CD4-positive, alpha-beta T cell treated with Interleukin-17A for 4 hours (primary cell): ENCODE data around the gene DCP2.
"Not testable (repeated sequence)": the region's sequence is repeated elsewhere in the genome, so short reads cannot be mapped to it uniquely, and the experiment has no call there.

Experiments used
- DNase-seq: peaks from one replicate; pipeline ENCODE4 v3.0.0-alpha.2; 2020; ENCODE audit warnings: mixed read lengths

The DCP2 gene

DNA sequence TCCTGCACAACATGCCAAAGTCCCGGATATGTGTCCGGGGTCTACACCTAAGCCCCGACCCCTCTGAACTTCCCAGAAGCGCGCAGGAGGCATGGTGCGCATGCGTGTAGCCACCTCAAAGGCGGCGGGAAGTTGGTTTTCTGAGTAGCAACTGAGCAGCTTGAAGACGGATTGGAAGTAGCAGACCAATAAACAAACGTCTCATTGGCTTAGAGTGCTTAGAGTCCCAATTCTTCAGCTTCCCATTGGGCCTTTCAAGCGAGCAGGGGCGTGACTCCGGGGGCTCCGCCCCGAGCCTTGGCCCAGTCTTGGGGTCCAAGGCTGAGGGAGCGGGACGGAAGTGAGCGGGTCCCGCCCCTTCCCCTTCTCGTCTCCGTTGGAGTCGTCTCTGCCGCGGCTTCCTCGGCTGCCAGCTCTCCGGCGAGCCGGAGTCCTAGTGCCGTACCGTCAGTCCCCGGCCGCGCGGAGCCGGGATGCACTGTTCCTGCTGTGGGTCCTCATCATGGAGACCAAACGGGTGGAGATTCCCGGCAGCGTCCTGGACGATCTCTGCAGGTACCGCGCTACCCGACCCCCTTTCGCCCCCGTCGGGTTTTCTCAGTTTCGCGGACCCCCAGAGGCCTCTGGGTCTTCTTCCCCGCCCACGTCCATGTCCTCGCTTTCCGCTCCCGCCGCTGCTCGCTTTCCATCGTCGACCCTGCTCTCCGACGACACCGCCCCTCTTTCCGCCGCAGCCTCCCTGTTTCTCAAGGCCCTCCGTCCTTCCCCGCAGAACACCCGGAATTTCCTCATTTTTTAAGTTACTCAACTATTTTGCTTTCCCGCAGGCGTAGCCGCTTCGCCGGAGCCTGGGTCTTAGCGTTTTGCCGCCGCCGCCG lies at the start of gene DCP2:
Gene DCP2, plus strand, starts transcription at position 367 of the 878 bp plus-strand sequence. Its CDS starts 136 bp downstream, at position 503.
- DNase-seq: peak; percentile 98

DNA sequence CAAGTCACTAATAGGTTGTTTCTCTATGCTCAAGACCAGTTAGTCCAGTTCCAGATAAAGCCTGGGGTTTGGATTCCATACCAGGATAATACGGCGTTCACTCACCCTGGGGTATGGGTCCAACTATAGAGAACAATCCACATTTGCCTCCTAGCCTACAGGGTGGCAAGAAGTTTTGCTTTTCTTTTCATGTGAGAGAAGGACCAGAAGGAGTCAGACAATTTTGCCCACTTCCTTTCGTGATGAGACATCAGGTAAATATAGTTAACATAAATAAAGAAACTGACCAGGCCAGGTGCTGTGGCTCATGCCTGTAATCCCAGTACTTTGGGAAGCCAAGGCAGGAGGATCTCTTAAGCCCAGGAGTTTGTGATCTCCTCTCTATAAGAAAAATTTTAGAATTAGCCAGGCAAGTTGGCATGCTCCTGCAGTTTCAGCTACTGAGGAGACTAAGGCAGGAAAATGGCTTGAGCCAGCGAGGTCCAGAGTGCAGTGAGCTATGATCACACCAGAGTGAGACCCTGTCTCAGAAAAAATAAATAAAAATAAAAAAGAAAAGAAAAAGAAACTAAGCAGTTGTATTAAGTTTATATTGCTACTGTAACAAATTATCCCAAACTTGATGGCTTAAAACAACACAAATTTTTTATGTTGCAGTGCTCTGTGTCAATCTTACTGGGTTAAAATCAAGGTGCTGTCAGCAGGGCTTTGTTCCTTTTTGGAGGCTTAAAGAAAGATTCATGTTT lies 47.1 kb upstream of the DCP2 start:
- no peak for DNase-seq

DNA sequence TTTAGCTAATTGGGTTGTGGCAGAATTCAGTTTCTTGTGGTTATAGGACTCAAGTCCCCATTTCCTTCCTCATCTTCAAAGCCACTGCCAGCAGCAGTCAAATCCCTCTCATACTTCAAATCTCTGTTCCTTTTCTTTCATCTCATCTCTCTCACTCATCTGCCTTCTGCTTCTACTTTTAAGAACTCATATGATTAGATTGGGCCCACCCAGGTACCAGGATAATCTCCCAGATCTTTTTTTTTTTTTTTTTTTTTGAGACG lies 46.6 kb upstream of the DCP2 start:
- peak; percentile 46 for DNase-seq

GRCh38 chr5:112931473-112931872 lies 45.1 kb upstream of the DCP2 start:
- DNase-seq: no peak

DNA sequence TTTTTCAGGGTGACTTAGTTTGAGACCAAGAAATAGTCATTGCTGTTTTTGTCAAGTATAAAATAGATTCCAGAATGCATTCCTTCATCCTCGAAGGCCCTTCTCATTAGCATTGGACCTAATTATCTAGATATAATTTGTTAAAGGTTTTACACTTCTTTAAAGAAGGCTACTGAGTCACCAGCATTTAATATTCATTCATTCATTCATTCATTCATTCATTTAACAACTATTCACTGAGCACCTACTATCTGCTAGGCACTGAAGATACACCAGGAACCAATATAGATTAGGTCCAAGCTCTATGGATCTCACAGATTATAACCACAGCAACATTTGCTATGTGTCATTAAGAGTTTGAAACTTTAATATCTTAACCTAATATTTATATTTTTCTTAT lies 43.5 kb upstream of the DCP2 start:
- DNase-seq: no peak

GRCh38 chr5:112933651-112934365 lies 42.8 kb upstream of the DCP2 start:
- DNase-seq: no peak

DNA sequence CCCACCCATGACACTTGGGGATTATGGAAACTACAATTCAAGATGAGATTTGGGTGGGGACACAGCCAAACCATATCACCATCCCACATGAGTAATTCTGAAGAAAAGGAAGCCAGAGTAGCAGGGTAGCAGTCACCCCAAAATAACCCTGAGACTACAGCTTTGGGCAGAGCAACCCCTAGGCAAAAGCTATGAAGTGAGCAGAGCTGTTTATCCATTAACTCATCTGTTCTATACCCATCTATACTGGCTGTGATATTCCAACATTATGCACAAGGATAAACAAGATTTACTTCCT lies 42.3 kb upstream of the DCP2 start:
- DNase-seq: no peak

GRCh38 chr5:112935675-112936074 lies 40.9 kb upstream of the DCP2 start:
- DNase-seq: no peak

GRCh38 chr5:112938286-112938685 lies 38.3 kb upstream of the DCP2 start:
- DNase-seq: no peak

DNA sequence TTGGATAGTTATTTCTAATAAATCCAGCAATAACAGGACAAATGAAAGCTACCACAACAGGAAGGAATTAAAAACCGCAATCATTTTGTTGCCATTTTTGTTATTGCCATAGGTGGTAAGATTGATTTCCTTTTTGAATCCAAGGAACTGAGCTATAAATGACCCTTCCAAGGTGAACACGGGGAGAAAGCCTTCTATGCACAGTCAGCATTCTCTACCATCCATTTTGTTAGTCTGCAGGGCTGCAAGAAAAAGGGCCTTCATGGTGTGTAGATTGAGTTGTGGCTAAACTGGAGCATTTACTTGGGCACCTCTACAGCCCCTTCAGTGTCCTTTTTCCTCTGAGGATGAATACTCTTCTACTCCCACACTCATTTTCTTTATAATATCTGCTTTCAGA lies 35.9 kb upstream of the DCP2 start:
- no peak for DNase-seq

DNA sequence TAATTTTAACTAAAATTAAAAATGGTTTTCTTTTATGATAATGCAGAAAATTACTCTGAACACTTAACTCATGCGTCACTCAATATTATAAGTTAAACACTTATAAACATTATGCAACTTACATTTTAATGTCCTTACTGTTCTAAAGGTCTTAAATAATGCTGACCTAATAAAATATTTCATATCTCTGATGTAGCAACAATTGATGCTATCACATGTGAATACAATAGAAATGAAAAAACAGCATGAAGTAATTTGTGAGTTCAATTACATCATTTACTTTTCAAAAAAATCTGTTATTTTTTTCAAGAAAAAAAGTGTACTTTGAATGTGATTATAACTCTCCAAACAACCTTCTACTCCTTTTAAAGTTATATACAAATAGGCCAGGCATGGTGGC lies 28.1 kb upstream of the DCP2 start:
- no peak for DNase-seq

DNA sequence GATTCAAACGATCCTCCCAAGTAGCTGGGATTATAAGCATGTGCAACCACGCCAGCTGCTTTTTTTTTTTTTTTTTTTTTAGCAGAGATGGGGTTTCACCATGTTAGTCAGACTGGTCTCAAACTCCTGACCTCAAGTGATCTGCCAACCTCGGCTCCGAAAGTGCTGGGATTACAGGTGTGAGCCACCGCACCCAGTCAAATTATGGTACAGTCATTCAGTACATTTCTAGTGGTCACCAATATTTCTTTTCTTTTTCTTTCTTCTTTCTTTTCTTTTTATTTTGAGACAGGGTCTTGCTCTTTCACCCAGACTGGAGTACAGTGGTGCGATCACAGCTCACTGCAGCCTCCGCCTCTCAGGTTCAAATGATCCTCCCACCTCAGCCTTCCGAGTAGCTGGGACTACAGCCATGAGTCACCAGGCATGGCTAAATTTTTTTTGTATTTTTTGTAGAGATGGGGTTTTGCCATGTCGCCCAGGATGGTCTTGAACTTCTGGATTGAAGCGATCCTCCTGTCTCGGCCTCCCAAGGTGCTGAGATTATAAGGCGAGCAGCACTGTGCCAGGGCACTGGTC lies 25.4 kb upstream of the DCP2 start:
- DNase-seq: no peak

DNA sequence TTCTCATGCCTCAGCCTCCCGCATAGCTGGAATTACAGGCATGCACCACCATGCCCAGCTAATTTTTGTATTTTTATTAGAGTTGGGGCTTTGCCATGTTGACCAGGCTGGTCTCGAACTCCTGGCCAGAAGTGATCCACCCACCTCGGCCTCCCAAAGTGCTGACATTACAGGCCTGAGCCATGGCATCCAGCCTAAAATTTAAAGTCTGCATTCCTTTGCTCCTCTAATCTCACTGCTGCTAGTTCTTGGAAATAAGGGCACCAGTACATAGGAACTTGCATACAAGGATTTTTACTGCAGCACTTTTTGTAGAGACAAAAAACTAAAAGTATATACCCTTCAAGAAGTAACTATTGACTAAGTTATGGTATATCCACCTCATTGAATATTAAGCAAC lies 20.0 kb upstream of the DCP2 start:
- no peak for DNase-seq

DNA sequence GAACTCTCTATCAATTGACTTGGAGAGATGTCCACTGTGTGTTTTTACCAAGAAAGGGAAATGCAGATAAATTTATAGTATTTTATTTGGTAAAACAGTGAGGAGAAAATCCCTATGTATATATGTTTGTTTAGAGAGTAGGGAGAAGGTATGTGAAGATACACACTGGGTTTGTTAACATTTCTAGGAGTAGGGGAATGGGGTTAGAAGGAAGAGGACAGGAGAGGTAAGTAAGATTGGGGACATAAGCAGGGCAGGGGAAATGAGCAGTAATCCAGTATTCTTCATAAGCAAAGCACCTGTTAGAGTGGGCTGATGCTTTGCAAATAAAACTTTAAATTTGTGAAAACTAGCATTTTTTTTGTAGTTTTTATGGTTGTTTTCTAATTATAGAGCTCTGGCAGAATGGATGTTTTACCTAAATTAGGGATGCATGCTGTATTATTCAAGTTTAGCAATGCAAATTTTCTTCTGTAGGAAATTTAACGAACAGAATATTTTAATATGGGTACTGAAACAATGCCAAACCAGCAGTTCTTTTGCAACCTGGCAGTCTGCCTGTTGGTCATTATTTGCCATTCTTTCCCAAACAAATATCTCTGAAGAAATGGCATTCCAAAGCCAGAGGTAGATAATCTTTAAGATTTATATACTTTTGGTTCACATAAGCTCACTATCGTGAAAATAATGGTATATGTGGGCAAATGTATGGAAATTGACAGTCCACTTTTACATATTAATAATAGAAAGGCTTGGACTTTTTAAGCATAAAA lies 19.4 kb upstream of the DCP2 start:
- no peak for DNase-seq

- peak; percentile 26 for DNase-seq
Measured at GRCh38 chr5:112958093-112959088, 18.2 kb upstream of the DCP2 start.

DNA sequence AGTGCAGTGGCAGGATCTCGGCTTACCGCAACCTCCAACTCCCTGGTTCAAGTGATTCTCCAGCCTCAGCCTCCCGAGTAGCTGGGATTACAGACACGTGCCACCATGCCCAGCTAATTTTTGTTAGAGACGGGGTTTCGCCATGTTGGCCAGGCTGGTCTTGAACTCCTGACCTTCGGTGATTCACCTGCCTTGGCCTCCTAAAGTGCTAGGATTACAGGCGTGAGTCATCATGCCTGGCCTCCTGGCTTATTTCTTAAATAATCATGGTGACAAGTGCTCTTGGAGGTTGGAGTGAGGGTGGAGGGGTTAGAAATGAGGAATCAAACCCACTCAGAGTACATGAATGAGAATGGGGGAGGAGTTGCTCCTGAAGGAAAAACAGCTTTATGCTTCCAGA lies 16.7 kb upstream of the DCP2 start:
- DNase-seq: not testable (repeated sequence)

- DNase-seq: no peak
Measured at GRCh38 chr5:112960315-112960714, 16.3 kb upstream of the DCP2 start.

GRCh38 chr5:112960863-112961504 lies 15.6 kb upstream of the DCP2 start:
- no peak for DNase-seq

- DNase-seq: not testable (repeated sequence)
Measured at GRCh38 chr5:112963374-112963733, 13.2 kb upstream of the DCP2 start.

GRCh38 chr5:112965733-112966306 lies 10.8 kb upstream of the DCP2 start:
- DNase-seq: no peak
